Tibial nerve (tissue), 4 donors: ENCODE results near the gene NEK4. TPM values are rescaled to one million over a fixed set of nuclear protein-coding genes. Genes with fewer than 3 reads are reported as not detected.
A peak's percentile ranks its signal among the peaks of the same experiment; 100 is the strongest.

Source experiments
- DNase-seq, 2 donors: peaks; one replicate each; pipeline ENCODE4 v3.0.0-alpha.2; 2019; ENCODE audit warnings: low spot score in 2 of 2
- H3K27ac ChIP-seq, 4 donors: fragments of 200-600 bp; sonication (generic) in 3 of 4; one replicate each; pipeline ENCODE4 v1.5.1; 2017 to 2019; ENCODE audit warnings: mild to moderate bottlenecking in 1 of 4
- H3K27me3 ChIP-seq, 2 donors: fragments of 200-600 bp; sonication (generic) in 1 of 2; one replicate each; pipeline versions ENCODE4 v1.5.1 to v1.6.0; 2017 to 2019
- H3K36me3 ChIP-seq, 3 donors: fragments of 200-600 bp; sonication (generic); one replicate each; pipeline ENCODE4 v1.5.1; 2018 to 2019
- H3K4me1 ChIP-seq, 4 donors: fragments of 200-600 bp; sonication (generic) in 3 of 4; one replicate each; pipeline ENCODE4 v1.5.1; 2017 to 2019
- H3K4me3 ChIP-seq, 4 donors: fragments of 200-600 bp; sonication (generic) in 3 of 4; one replicate each; pipeline ENCODE4 v1.5.1; 2017 to 2019; ENCODE audit warnings: mild to moderate bottlenecking in 1 of 4, moderate library complexity in 1 of 4
- H3K9me3 ChIP-seq, 4 donors: fragments of 200-600 bp; sonication (generic) in 3 of 4; one replicate each; pipeline ENCODE4 v1.5.1; 2017 to 2019
- EP300 ChIP-seq, 2 donors: sonication (generic); formaldehyde crosslinking; IDR thresholded peaks; one replicate each; pipeline ENCODE4 v1.6.1; 2017; ENCODE audit warnings: antibody characterized with exemption in 2 of 2, mild to moderate bottlenecking in 1 of 2
- POLR2A ChIP-seq, 2 donors: fragments of 450-650 bp; IDR thresholded peaks; one replicate each; pipeline ENCODE4 v1.6.1; 2017; ENCODE audit warnings: antibody characterized with exemption in 2 of 2, mild to moderate bottlenecking in 2 of 2, moderate library complexity in 2 of 2
- WGBS, 2 donors: methylation state at CpG; one replicate each; pipeline ENCODE4 v1.1.5; 2018; 5-methylcytosine and 5-hydroxymethylcytosine counted together
- total RNA-seq, 4 donors: library from RNA; depleted of rRNA; stranded (reverse); fragments of >200 nt; gene quantifications; one replicate each; pipeline ENCODE4 v1.1.0, GENCODE V29; 2016
- TF ChIP-seq, protein P1 (sequence below), 5 experiments: fragments of 200-600 bp in 3 of 5; fragments of 450-650 bp in 2 of 5; sonication (generic) in 3 of 5; IDR thresholded peaks; one replicate each; pipeline ENCODE4 v1.5.1; 2016 to 2019; ENCODE audit warnings: antibody characterized with exemption in 5 of 5, mild to moderate bottlenecking in 3 of 5, moderate library complexity in 2 of 5

Gene NEK4
- total RNA-seq, 4 donors from 2014 or later: 19.2 to 26.7 (median 20.5) TPM

- Histone ChIP-seq H3K4me1 (peaks cover 0 to 52% (median 30%) of the 10 kb centered on the region in 4 donors), H3K27ac (peak overlapping the region in 2 of 4 donors; percentile 84 to 94), H3K9me3 (no peaks in the 10 kb centered on the region), H3K4me3 (peak overlapping the region in 1 of 4 donors; percentile 96), H3K27me3 (no peaks in the 10 kb centered on the region), H3K36me3 (peaks cover 0 to 24% (median under 1%) of the 10 kb centered on the region in 3 donors)
- TF ChIP-seq, protein P1, sequence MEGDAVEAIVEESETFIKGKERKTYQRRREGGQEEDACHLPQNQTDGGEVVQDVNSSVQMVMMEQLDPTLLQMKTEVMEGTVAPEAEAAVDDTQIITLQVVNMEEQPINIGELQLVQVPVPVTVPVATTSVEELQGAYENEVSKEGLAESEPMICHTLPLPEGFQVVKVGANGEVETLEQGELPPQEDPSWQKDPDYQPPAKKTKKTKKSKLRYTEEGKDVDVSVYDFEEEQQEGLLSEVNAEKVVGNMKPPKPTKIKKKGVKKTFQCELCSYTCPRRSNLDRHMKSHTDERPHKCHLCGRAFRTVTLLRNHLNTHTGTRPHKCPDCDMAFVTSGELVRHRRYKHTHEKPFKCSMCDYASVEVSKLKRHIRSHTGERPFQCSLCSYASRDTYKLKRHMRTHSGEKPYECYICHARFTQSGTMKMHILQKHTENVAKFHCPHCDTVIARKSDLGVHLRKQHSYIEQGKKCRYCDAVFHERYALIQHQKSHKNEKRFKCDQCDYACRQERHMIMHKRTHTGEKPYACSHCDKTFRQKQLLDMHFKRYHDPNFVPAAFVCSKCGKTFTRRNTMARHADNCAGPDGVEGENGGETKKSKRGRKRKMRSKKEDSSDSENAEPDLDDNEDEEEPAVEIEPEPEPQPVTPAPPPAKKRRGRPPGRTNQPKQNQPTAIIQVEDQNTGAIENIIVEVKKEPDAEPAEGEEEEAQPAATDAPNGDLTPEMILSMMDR (IDR thresholded peaks at IDR 0.05): no peak
- no peak for TF ChIP-seq EP300 (IDR thresholded peaks at IDR 0.05)
- no peak for TF ChIP-seq POLR2A (IDR thresholded peaks at IDR 0.05)
- no peak for DNase-seq
- WGBS, 2 donors: 85 to 90% methylated on average over 7 of the region's 7 CpGs
These were observed 67.4 kb downstream of the NEK4 start for GRCh38 chr3:52703341-52703740.

DNA sequence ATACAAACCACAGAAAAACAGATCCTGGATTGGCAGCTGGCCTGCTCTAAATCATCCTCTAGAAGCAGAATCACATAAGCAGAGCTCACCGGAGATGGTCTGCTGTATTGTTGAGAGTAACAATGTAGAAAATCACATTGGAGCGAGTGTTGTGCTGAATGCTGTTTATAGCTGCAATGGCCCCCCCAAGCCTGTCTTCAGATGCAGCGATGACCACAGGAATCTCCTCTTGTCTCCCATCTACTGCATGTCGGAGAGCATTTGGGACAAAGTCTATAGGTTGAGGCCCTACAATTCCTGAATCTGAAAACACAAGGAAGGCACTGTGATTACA is 73.1 kb downstream of the NEK4 start:
- no peak overlapping the region for H3K27ac ChIP-seq
- H3K9me3 ChIP-seq: no peaks in the 10 kb centered on the region
- 86 to 94% methylated on average over 4 of the region's 4 CpGs for WGBS, 2 donors
- no peaks in the 10 kb centered on the region for H3K27me3 ChIP-seq
- no peak for DNase-seq
- TF ChIP-seq EP300 (IDR thresholded peaks at IDR 0.05) (no peak), POLR2A (IDR thresholded peaks at IDR 0.05) (no peak)
- TF ChIP-seq, protein P1 (IDR thresholded peaks at IDR 0.05): no peak
- no peak overlapping the region for H3K4me3 ChIP-seq
- H3K4me1 ChIP-seq: peaks cover 0 to 7% (median 0%) of the 10 kb centered on the region in 4 donors
- H3K36me3 ChIP-seq: peaks cover 0 to 73% (median 24%) of the 10 kb centered on the region in 3 donors

- no peak overlapping the region for H3K4me3 ChIP-seq
- 72 to 74% methylated on average over 2 of the region's 2 CpGs for WGBS, 2 donors
- no peak overlapping the region for H3K27ac ChIP-seq
- no peaks in the 10 kb centered on the region for H3K27me3 ChIP-seq
- no peak for DNase-seq
- peaks cover 0 to 2% (median 0%) of the 10 kb centered on the region in 4 donors for H3K4me1 ChIP-seq
- H3K36me3 ChIP-seq: peaks cover 0 to 78% (median 30%) of the 10 kb centered on the region in 3 donors
- H3K9me3 ChIP-seq: no peaks in the 10 kb centered on the region
- TF ChIP-seq, protein P1 (IDR thresholded peaks at IDR 0.05): no peak
- TF ChIP-seq POLR2A (IDR thresholded peaks at IDR 0.05) (no peak), EP300 (IDR thresholded peaks at IDR 0.05) (no peak)
These were observed 73.7 kb downstream of the NEK4 start for GRCh38 chr3:52696830-52697631.

- H3K4me3 ChIP-seq: no peak overlapping the region
- H3K27me3 ChIP-seq: no peaks in the 10 kb centered on the region
- no peak overlapping the region for H3K27ac ChIP-seq
- peaks cover 0 to 88% (median 33%) of the 10 kb centered on the region in 3 donors for H3K36me3 ChIP-seq
- no peaks in the 10 kb centered on the region for H3K4me1 ChIP-seq
- DNase-seq: no peak
- TF ChIP-seq EP300 (IDR thresholded peaks at IDR 0.05) (no peak), POLR2A (IDR thresholded peaks at IDR 0.05) (no peak)
- TF ChIP-seq, protein P1 (IDR thresholded peaks at IDR 0.05): no peak
- 75 to 77% methylated on average over 4 of the region's 4 CpGs for WGBS, 2 donors
- H3K9me3 ChIP-seq: no peaks in the 10 kb centered on the region
These were observed 74.7 kb downstream of the NEK4 start for GRCh38 chr3:52695798-52696671.
